Activated CD4-positive, alpha-beta T cell treated with anti-CD3 and anti-CD28 coated beads for 4 hours (primary cell): ENCODE measurements around the gene EIF4H.
"Not testable (repeated sequence)": the region's sequence is repeated elsewhere in the genome, so short reads cannot be mapped to it uniquely, and the experiment has no call there.

Experiments
- DNase-seq, 2 donors: peaks; one replicate each; pipeline ENCODE4 v3.0.0-alpha.2; 2020

The EIF4H gene

DNA sequence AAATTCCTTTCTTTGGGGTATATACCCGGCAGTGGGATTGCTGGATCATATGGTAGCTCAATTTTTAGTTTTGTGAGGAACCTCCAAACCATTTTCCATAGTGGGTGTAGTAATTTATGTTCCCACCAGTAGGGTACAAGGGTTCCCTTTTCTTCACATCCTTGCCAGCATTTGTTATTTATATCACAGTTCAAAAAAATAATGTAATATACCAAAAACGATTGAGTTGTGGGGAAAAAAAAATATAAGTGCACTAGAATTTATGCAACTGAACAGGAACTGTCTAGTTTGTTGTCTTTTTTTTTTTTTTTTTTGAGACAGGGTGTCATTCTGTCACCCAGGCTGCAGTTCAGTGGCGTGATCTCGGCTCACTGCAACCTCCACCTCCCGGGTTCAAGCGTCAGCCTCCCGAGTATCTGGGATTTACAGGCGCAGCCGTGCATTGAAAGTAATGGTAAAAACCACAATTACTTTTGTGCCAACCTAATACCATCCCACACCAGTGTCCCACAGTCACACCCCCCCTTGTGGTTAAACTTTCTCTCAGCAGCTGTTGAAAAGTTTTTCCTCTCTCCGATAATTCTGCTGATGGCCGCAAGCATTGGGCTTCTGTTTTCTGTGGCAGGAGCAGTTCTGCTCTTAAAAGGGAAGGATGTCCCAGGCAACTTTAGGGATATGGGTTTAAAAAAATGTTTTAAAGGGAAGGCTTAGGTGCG is 28.8 kb downstream of the EIF4H start:
- no peak for DNase-seq

DNA sequence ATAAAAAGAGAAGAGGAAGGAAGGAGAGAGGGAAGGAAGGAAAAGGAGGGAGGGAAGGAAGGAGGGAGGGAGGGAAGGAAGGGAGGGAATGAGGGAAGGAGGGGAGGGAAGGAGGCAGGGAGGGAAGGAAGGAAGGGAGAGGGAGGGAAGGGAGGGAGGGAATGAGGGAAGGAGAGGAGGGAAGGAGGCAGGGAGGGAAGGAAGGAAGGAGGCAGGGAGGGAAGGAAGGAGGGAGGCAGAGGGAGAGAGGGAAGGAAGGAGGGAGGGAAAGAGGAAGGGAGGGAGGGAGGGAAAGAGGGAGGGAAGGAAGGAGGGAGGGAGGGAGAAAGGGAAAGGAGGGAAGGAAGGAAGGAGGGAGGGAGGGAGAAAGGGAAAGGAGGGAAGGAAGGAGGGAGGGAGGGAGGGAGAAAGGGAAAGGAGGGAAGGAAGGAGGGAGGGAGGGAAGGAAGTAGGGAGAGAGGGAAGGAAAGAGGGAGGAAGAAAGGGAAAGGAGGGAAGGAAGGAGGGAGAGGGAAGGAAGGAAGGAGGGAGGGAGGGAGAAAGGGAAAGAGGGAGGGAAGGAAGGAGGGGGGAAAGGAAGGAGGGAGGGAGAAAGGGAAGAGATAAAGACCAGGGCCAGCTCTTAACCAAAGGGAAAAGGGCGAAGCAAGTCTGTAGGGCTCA is 29.9 kb downstream of the EIF4H start:
- DNase-seq: no peak

DNA sequence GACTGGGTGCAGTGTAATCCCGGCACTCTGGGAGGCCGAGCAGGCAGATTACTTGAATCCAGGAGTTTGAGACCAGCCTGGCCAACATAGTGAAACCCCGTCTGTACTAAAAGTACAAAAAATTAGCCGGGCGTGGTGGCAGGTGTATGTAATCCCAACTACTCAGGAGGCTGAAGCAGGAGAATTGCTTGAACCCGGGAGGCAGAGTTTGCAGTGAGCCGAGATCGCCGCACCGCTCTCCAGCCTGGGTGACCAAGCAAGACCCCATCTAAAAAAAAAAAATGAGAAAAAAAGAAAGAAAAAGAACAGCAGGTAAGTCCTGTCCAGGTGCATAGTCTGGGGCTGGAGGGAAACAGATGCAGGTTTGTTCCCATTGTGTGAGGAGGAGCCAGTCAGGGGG is 31.9 kb downstream of the EIF4H start:
- DNase-seq: not testable (repeated sequence)

DNA sequence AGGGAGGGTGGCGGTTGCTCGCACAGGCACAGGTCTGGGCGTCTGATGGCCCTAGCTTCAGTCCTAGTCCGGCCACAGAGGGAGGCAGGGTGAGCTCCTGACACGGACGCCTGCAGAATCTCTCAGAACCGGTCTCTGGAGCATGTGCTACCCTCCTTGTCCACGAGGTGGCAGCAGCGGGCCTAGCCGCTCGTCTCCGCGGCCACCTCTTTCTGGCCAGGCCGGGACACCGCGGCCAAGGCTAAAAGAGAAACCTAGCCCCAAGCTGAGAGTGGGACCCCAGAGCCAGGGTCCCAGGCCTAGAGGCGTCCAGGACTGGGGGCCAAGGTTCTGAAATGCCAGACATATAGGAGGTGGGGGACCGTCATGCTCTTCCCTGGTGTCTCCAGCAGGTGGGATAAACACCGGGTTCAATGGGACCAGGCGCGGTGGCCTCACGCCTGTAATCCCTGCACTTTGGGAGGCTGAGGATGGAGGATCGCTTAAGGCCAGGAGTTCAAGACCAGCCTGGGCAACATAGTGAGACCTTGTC is 32.5 kb downstream of the EIF4H start:
- DNase-seq: peak; percentile 63 to 80

DNA sequence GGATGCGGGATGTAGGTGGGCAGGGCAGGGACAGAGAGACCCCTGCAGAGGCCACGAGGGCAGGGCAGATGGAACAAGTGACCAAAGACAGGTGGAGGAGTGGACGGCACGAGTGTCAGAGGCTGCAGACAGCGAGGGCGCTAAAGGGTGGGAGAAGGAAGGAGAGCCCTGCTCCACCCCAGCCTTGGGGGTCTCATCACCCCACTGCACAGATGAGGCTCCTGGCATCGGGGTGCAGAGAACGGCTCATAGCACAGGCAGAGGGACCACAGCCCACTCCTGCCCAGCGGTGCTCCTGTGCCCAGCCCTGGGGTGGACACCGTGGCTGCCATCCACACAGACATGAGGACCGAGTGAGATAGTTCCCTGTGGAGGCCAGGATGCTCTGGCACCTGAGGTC is 33.4 kb downstream of the EIF4H start:
- no peak for DNase-seq

DNA sequence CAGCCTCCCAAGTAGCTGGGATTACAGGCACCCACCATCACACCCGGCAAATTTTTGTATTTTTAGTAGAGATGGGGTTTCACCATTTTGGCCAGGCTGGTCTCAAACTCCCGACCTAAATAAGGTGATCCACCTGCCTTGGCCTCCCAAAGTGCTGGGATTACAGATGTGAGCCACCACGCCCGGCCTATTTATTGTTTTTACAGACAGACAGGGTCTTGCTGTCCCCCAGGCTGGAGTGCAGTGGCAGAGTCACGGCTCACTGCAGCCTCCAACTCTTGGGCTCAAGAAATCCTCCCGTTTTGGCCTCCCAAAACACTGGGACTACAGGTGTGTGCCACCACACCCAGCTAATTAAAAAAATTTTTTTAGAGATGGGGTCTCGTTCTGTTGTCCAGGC is 34.1 kb downstream of the EIF4H start:
- not testable (repeated sequence) for DNase-seq

DNA sequence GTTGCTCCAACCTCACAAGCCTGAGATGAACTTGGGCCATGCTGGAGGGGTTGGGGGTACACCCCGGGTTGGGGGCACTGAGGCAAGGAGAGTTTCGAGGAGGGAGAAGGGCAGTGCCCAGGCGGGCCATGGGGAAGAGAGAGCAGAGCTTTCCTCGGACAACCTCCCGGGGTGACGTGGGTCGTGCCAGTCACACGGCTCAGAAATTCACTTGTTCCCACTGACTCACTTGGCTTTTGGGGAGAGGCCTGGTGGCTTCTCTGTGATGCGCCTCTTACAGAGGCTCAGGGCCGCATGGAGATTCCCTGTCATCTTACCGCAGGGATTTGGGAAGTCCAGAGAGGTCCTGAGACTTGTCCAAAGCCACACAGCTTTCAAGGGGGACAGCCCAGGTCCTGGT is 38.5 kb downstream of the EIF4H start:
- DNase-seq: no peak

DNA sequence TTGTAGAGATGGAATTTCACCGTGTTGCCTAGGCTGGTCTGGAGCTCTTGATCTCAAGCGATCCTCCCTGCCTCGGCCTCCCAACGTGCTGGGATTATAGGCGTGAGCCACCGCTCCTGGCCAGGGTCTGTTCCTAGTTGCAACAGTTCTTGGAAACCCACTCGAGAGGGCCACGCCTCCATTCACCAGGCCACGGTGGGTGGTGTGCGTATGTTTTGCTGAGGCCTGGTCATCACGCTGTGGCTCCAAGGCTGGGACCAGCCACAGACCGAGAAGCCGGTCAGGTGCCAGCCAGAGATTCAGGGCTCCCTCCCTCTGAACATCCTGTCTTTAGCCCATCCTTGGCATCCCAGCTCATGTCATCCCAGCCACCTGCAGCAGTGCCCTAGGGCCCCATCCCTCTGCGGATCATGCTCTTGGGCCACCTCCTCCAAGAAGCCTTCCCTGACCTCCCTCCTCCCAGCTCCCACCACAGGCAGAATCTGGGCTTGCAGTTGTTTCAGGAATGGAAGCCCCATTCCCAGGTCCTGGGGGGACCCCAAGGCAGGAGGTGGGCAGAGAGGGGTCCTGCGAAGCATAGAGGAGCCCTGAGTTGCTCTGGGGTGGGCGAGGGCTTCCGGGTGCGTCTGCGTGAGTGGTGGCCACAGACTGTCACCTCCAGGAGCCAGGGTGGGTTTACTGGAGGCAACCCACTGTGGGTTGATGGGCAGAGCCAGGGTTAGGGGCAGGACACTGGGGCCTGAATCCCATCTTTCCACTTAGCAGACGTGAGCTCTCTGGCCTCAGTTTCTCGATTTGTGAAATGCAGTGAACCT is 40.9 kb downstream of the EIF4H start:
- no peak for DNase-seq

DNA sequence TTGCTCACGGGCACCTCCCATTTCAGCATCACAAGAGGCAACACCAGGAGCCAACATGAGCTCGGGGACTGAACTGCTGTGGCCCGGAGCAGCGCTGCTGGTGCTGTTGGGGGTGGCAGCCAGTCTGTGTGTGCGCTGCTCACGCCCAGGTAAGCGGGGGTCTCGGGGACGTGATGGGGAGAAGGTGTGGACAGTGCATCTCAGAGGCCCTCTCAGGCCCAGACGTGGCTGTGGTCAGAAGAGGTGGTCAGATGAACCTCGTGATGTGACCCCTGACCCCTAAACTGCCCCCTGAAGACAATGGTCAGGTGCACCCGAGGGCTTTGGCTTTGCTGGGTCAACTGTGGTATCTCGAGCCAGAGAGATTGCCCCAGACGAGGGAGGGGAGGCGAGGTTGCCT is 41.8 kb downstream of the EIF4H start:
- no peak for DNase-seq

DNA sequence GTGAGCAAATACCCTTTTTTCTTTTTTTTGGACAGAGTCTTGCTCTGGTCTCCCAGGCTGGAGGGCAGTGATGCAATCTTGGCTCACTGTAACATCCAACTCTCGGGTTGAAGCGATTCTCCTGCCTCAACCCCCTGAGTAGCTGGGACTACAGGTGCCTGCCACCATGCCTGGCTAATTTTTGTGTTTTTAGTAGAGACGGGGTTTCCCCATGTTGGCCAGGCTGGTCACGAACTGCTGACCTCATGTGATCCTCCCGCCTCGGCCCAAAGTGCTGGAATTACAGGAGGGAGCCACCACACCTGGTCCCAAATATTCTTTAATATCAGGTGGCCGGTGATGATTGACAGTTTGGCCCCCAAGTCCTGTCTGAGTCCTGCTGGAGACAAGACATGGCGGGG is 42.2 kb downstream of the EIF4H start:
- no peak for DNase-seq

DNA sequence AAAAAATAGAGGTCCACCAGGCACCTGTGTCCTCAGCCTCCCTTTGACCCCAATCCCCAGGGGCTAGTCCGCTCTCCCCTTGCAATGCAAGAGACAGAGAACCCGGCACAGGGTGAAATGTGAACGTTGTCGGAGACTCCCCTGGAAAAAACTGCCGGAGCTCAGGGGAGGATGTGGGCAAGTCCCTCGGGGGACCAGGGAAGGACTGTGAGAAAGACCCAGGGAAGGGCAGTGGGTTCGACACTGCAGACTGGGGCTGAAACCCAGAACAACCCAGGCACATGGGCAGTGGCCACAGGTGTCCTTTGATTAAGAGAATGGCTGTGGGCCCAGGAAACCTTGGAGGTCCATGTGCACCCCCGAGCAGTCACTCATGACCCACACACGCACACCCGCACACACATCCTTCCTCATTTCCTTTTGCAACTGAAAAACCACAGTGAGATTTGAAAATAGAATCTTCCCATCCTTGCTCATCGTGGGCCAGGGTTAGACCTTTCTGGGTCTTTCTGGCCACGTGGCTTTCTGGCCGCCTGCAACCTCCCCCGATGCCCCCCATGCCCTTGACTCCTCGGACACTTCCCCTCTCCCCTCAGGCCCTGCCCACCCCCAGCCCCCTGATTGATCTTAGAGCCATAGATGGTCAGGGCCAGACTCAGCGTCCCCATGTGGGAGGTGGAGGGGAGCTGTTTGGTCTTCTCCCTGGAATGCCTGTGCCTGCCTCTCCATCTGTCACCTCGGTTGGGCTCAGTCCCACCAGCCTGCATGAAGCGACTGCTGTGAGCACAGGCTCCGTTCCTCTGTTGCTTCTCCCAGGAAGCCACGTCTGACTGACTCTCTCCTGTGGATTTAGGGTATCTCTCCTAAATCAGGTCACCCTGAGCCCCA is 43.5 kb downstream of the EIF4H start:
- DNase-seq: no peak

DNA sequence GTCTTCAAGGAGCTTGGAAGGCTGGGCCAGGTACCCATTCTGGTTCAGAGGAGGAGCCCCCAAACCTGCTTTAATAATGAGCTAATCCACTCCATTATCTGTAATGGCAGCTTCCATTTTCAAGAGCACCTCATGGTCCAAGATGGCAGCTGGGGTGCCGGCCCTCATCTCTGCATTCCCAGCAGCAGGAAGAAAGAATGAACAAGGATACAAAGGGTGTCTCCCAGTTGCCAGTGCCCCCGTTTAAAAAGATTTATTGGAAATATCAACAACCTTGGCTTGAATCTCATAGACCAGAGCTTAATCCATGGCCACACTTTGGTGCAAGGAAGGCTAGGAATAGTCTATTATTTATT is 44.2 kb downstream of the EIF4H start:
- DNase-seq: no peak

DNA sequence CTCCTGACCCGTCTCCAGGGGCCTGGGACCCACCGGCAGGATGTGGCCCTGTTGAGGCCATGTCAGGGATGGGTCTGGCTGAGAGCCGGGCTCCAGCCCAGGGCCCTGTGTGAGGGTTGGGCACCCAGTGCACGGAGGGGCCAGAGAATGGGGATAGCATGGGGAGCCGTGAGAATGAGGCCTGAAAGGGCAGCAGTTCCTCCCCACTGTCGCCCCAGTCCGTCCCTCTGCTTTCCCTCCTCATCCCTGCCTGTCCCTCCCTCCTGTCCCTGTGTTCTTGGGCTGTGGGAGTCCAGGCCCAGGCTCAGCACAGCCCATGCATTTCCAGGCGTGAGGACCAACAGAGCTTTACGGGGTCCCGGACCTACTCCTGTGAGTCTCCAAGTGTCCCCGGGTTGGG is 45.3 kb downstream of the EIF4H start:
- DNase-seq: no peak

DNA sequence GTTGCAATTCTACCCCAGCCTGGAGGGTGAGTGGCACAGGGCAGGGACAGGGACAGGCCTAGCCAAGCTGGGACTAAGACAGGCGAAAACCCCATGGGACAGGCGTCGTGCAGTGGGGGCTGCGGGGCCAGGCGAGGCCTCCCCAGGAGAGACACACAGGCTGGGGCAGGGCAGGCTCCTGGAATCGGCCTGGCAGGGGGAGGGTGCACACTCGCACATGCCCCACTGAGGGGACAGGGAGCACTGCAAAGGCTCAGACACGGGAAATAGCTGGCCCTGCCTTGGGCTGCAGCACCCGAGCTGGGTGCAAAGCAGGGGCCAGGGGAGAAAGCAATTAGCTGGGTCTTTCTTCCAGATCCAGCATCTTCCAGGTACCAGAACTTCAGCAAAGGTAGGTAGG is 46.1 kb downstream of the EIF4H start:
- DNase-seq: no peak

DNA sequence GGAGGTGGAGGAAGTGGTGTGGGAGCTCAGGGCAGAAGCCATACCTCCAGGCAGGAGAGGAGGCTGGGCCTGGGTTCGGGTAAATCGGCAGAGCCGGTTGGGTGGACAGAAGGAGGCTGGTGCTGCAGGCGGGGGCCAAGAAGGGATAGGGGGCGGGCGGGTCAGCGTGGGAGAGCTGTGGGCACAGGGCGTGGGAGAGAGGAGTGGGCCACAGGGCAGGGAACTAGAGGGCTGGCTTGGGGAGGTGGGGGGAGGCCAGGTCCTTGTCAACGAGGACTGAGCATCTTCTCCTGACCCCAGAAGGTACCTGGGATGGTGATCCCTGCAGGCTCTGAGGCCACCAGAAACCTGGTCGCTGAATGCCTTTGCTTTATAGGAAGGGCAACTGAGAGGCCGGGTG is 47.6 kb downstream of the EIF4H start:
- no peak for DNase-seq

DNA sequence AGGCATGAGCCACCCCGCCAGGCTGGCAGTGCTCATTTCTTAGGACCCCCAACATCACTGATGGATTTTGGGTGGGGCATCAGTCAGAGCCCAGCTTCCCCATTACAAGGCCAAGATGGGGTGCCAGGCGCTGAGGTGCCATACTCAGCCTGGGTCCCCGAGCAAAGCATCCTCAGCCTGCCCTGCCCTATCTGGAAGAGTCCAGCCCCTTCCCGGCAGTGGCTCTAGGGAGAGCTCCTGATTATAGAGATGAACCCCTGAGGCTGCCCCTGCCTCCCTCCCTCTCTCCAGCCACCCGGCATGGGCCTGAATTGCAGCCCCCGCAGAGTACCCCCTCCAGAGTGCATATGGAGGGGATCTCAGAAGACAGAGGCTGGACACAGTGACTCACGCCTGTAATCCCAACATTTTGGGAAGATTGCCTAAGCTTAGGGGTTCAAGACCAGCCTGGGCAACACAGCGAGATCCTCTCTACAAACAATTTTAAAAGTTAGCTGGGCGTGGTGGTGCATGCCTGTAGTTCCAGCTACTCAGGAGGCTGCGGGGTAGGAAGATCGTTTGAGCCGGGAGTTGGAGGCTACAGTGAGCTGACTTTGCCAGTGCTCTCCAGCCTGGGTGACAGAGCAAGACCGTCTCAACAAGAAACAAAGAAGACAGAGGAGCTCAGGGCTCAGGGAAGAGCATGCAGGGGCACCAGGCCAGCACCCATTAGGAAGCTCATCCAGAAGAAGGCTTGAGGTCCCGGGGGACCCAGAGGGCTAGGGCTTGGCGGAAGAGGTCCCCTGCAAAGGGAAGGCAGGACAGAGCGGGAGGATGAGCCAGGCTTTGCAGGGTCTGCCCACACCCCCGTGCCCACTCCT is 48.9 kb downstream of the EIF4H start:
- DNase-seq: no peak

DNA sequence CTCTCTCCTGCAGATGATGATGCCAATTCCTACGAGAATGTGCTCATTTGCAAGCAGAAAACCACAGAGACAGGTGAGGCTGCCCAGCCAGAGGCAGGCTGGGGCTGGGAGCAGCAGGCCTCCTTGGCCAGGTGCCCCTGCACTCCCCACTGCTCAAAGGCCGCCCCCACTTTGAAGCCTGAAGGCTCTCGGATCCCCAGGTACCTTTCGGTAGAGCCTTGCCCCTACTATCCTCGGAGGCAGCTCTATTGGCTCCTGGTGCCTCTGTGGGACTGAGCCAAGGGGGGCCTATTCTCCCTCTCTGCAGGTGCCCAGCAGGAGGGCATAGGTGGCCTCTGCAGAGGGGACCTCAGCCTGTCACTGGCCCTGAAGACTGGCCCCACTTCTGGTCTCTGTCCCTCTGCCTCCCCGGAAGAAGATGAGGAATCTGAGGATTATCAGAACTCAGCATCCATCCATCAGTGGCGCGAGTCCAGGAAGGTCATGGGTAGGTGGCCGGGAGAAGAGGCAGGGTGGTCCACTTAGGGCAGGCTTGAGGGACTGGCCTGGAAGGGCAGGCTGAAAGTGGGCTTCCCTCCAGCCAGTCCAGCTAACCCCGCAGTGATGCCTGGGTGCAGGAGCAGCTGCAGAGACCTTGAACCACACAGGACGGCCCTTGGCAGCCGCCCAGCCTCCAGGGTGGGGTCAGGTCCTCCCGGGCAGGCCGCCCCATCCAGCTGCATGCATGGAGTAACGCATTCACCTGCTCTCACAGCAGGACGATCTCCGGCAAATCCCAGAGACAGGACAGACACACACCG is 49.8 kb downstream of the EIF4H start:
- no peak for DNase-seq

DNA sequence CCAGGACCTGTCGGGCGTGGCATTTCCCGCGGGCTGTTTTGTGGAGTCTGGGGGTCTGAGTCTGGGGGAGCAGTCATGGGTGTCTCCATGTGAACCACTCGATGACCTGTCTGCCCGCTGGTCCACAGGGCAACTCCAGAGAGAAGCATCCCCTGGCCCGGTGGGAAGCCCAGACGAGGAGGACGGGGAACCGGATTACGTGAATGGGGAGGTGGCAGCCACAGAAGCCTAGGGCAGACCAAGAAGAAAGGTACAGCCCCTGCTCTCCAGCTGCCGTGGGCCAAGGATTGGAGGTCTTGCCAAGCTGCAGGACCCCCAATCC is 50.3 kb downstream of the EIF4H start:
- DNase-seq: no peak

DNA sequence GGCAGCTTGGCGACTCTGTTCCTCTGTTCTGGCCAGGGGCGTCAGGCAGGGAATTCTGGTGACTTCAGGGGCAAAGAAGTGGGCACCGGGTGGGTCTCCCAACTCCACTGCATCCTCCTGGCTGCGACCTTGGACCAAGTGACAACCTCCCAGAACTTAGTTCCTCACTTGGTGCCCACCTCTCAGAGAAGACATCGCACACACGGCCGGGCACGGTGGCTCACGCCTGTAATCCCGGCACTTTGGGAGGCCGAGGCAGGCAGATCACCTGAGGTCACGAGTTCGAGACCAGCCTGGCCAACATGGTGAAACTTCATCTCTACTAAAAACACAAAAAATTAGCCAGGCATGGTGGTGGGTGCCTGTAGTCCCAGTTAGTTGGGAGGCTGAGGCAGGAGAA is 50.8 kb downstream of the EIF4H start:
- not testable (repeated sequence) for DNase-seq

DNA sequence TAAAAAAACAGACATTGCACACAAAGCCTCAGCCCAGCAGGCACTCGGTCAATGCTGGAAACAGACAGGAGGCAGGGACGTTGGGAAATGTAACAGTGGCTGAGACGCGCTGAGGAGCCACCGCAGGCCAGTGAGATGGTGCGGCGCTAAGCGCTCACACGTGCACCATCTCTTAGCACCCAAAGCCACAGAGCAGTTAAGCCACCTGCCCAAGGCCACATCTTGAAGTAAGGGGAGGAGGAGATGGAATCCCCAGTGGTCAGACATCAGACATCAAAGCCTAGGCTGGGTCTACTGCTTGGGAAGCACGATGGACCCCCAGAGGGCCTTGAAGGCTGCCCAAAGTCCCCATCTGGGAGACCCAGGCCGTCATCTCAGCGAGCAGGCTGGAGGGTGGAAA is 51.2 kb downstream of the EIF4H start:
- no peak for DNase-seq

DNA sequence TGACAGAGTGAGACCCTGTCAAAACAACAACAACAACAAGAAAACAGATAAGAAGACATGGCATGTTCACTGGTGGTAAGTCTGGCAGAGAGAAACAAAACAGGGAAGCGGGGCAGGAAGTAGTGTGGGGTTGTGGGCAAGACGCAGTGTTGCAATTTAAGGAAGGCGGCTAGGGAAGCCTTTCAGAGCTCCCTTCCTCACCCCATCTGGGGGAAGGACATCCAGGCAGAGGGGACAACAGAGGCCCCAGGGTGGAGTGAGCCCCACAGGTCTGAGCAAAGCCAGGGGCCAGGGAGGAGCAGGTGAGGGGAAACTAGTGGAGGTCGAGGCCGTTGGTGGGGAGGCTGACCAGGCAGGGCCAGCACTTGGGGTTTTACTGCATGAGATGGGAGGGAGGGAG is 52.5 kb downstream of the EIF4H start:
- no peak for DNase-seq
